GM23338 (cell line): ENCODE results near the gene CDC6. TPM values are rescaled to one million over a fixed set of nuclear protein-coding genes. Genes with fewer than 3 reads are reported as not detected.

Source experiments
- ATAC-seq: fragments of 200-7000 bp; cut with Tn5 transposase; 3 replicates; pipeline ENCODE4 v1.9.1; 2020
- DNase-seq: peaks from one replicate; pipeline ENCODE4 v3.0.0-alpha.2; 2015; ENCODE audit warnings: low spot score
- H2AFZ ChIP-seq: fragments of 200-600 bp; sonication (generic); 2 replicates; pipeline ENCODE4 v1.8.0; 2016; ENCODE audit warnings: antibody characterized with exemption, mild to moderate bottlenecking, moderate library complexity
- H3F3A ChIP-seq: fragments of 200-600 bp; sonication (generic); replicated peaks from 2 replicates; pipeline ENCODE4 v1.8.0; 2017; ENCODE audit warnings: antibody characterized with exemption, mixed run types, low read depth
- H3K27ac ChIP-seq: fragments of 200-600 bp; sonication (generic); 2 replicates; pipeline ENCODE4 v1.6.1; 2016; ENCODE audit warnings: low read depth
- H3K27me3 ChIP-seq: fragments of 200-600 bp; sonication (generic); 2 replicates; pipeline ENCODE4 v1.8.0; 2016; ENCODE audit warnings: mild to moderate bottlenecking, mixed run types, moderate library complexity; ENCODE audit not compliant: insufficient read depth
- H3K36me3 ChIP-seq: fragments of 200-600 bp; sonication (generic); 2 replicates; pipeline ENCODE4 v1.8.0; 2016; ENCODE audit warnings: mild to moderate bottlenecking; ENCODE audit not compliant: insufficient read depth
- H3K4me1 ChIP-seq: fragments of 200-600 bp; sonication (generic); 2 replicates; pipeline ENCODE4 v1.8.0; 2016; ENCODE audit warnings: mild to moderate bottlenecking, moderate library complexity; ENCODE audit not compliant: insufficient read depth
- H3K4me2 ChIP-seq: fragments of 200-600 bp; sonication (generic); 2 replicates; pipeline ENCODE4 v1.7.1; 2017; ENCODE audit warnings: mixed run types
- H3K4me3 ChIP-seq: fragments of 200-600 bp; sonication (generic); 2 replicates; pipeline ENCODE4 v1.6.1; 2016; ENCODE audit warnings: mixed run types
- H3K79me2 ChIP-seq: fragments of 200-600 bp; sonication (generic); replicated peaks from 2 replicates; pipeline ENCODE4 v1.8.0; 2017; ENCODE audit warnings: mild to moderate bottlenecking; ENCODE audit not compliant: insufficient read depth
- H3K9me2 ChIP-seq: fragments of 200-600 bp; sonication (generic); 2 replicates; pipeline ENCODE4 v1.8.0; 2017; ENCODE audit not compliant: insufficient read depth
- H4K20me1 ChIP-seq: fragments of 200-600 bp; sonication (generic); replicated peaks from 2 replicates; pipeline ENCODE4 v1.8.0; 2017; ENCODE audit warnings: mild to moderate bottlenecking; ENCODE audit not compliant: insufficient read depth
- H3K27ac Mint-ChIP-seq: 2 replicates; pipeline ENCODE4 v1.8.0; 2020; ENCODE audit warnings: inconsistent platforms, mild to moderate bottlenecking, moderate library complexity, mixed read lengths
- H3K27me3 Mint-ChIP-seq: 3 replicates; pipeline ENCODE4 v1.8.0; 2022; ENCODE audit warnings: low read depth, mild to moderate bottlenecking, moderate library complexity, mixed read lengths, inconsistent platforms; ENCODE audit not compliant: insufficient read depth, poor library complexity
- H3K36me3 Mint-ChIP-seq: 3 replicates; pipeline ENCODE4 v1.8.0; 2021; ENCODE audit warnings: low read depth, mild to moderate bottlenecking, inconsistent platforms, moderate library complexity, mixed read lengths
- H3K4me1 Mint-ChIP-seq: 3 replicates; pipeline ENCODE4 v1.8.0; 2020; ENCODE audit warnings: mild to moderate bottlenecking, inconsistent platforms, mixed read lengths
- H3K4me3 Mint-ChIP-seq: 3 replicates; pipeline ENCODE4 v1.8.0; 2021; ENCODE audit warnings: moderate library complexity, mild to moderate bottlenecking, inconsistent platforms, mixed read lengths
- H3K9me3 Mint-ChIP-seq: 3 replicates; pipeline ENCODE4 v1.8.0; 2020; ENCODE audit warnings: moderate library complexity, mild to moderate bottlenecking, inconsistent platforms, mixed read lengths
- CREB1 ChIP-seq: fragments of 250-450 bp; sonication (Bioruptor Pico); IDR thresholded peaks from 2 replicates; pipeline ENCODE4 v1.5.0; 2020; ENCODE audit warnings: low read depth, mild to moderate bottlenecking, moderate library complexity
- EZH2phosphoT487 ChIP-seq: fragments of 200-600 bp; sonication (generic); IDR thresholded peaks from one replicate; pipeline ENCODE4 v1.8.1; 2018; ENCODE audit warnings: antibody characterized with exemption; ENCODE audit not compliant: unreplicated experiment
- JUNB ChIP-seq: IDR thresholded peaks from one replicate; pipeline ENCODE4 v1.6.1; 2016; ENCODE audit warnings: antibody characterized with exemption; ENCODE audit not compliant: unreplicated experiment
- ZNF114 ChIP-seq: fragments of 250-450 bp; sonication (Bioruptor Pico); IDR thresholded peaks from 2 replicates; pipeline ENCODE4 v1.5.0; 2020; ENCODE audit warnings: mild to moderate bottlenecking, moderate library complexity
- ZNF331 ChIP-seq: fragments of 250-450 bp; sonication (Bioruptor Pico); IDR thresholded peaks from 2 replicates; pipeline ENCODE4 v1.5.0; 2020; ENCODE audit warnings: low read depth, mild to moderate bottlenecking, moderate library complexity
- polyA plus RNA-seq: library from polyadenylated mRNA; unstranded; fragments of >200 nt; fragmentation: Nextera tagmentation; extraction: Ambion mirVana; gene quantifications from 2 replicates; pipeline ENCODE4 v1.2.1, GENCODE V29; 2016
- total RNA-seq: library from RNA; depleted of rRNA; stranded (reverse); fragments of >200 nt; shearing (Covaris generic); gene quantifications from 2 replicates; pipeline ENCODE4 v1.2.3, GENCODE V29; 2014
- TF ChIP-seq, protein P1 (sequence below): IDR thresholded peaks from 2 replicates; pipeline ENCODE4 v1.6.1; 2016; ENCODE audit warnings: antibody characterized with exemption
- TF ChIP-seq, protein P2 (sequence below), 2 experiments: fragments of 200-600 bp in 1 of 2; sonication (generic) in 1 of 2; conservative IDR thresholded peaks; 2 replicates each; pipeline versions ENCODE4 v1.5.1 to v1.6.1; 2016 to 2017; ENCODE audit warnings: antibody characterized with exemption in 2 of 2, low read depth in 2 of 2, mild to moderate bottlenecking in 2 of 2, moderate library complexity in 1 of 2
- TF ChIP-seq, protein P3 (sequence below): fragments of 250-450 bp; sonication (Bioruptor Pico); IDR thresholded peaks from 2 replicates; pipeline ENCODE4 v1.5.0; 2020; ENCODE audit warnings: mild to moderate bottlenecking, moderate library complexity

Gene CDC6
- total and polyA plus RNA-seq, 2 experiments from 2014 or later, result 46.2 to 79.9 TPM

DNA sequence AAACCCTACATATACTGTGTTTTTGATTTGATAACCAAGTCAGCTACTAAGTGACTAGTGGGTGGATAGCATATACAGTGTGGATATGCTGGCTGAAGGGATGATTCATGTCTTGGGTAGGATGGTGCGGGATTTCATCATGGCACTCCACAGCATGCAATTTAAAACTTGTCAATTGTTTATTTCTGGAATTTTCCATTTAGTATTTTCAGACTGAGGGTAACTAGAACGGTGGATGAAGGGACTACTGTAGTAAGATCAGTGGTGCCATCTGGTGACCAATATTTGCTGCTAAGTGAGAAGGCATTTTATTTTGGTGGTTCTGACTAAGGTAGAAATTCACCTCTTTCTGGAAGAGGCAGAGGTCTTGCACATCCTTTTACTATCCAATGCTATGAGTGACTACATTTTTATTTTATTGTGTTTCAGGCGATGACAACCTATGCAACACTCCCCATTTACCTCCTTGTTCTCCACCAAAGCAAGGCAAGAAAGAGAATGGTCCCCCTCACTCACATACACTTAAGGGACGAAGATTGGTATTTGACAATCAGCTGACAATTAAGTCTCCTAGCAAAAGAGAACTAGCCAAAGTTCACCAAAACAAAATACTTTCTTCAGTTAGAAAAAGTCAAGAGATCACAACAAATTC lies 3.1 kb downstream of the CDC6 start:
- Histone ChIP-seq H4K20me1 (peaks cover 20% of the 10 kb centered on the region), H3K27ac (no peak overlapping the region), H3K4me2 (no peak overlapping the region), H3K4me1 (peaks cover 23% of the 10 kb centered on the region), H3K79me2 (peaks cover 46% of the 10 kb centered on the region), H3K9me2 (no peaks in the 10 kb centered on the region), H3K4me3 (no peak overlapping the region), H3F3A (peaks cover 15% of the 10 kb centered on the region), H2AFZ (no peak overlapping the region), H3K36me3 (peaks cover 51% of the 10 kb centered on the region), H3K27me3 (no peaks in the 10 kb centered on the region)
- Mint-ChIP-seq H3K9me3 (peaks cover 5% of the 10 kb centered on the region; the same call in 2 of the 3 replicates), H3K36me3 (peaks cover 75% of the 10 kb centered on the region), H3K27ac (peak overlapping the region; percentile 73), H3K27me3 (peaks cover 17% of the 10 kb centered on the region), H3K4me1 (peaks cover 42% of the 10 kb centered on the region), H3K4me3 (peak overlapping the region; percentile 97; the same call in 2 of the 3 replicates)
- TF ChIP-seq, protein P1, sequence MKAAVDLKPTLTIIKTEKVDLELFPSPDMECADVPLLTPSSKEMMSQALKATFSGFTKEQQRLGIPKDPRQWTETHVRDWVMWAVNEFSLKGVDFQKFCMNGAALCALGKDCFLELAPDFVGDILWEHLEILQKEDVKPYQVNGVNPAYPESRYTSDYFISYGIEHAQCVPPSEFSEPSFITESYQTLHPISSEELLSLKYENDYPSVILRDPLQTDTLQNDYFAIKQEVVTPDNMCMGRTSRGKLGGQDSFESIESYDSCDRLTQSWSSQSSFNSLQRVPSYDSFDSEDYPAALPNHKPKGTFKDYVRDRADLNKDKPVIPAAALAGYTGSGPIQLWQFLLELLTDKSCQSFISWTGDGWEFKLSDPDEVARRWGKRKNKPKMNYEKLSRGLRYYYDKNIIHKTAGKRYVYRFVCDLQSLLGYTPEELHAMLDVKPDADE, result no peak
- TF ChIP-seq ZNF114 (CRISPR knock-in tag), result no peak
- no peak for TF ChIP-seq ZNF331 (CRISPR knock-in tag)
- TF ChIP-seq CREB1 (CRISPR knock-in tag), result no peak
- no peak for TF ChIP-seq JUNB
- TF ChIP-seq, protein P2, sequence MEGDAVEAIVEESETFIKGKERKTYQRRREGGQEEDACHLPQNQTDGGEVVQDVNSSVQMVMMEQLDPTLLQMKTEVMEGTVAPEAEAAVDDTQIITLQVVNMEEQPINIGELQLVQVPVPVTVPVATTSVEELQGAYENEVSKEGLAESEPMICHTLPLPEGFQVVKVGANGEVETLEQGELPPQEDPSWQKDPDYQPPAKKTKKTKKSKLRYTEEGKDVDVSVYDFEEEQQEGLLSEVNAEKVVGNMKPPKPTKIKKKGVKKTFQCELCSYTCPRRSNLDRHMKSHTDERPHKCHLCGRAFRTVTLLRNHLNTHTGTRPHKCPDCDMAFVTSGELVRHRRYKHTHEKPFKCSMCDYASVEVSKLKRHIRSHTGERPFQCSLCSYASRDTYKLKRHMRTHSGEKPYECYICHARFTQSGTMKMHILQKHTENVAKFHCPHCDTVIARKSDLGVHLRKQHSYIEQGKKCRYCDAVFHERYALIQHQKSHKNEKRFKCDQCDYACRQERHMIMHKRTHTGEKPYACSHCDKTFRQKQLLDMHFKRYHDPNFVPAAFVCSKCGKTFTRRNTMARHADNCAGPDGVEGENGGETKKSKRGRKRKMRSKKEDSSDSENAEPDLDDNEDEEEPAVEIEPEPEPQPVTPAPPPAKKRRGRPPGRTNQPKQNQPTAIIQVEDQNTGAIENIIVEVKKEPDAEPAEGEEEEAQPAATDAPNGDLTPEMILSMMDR (conservative IDR thresholded peaks at IDR 0.05; ENCODE audit: low read depth in 2 of 2), result peak; percentile 54 to 78
- ATAC-seq (no peak), DNase-seq (peak; percentile 78)

DNA sequence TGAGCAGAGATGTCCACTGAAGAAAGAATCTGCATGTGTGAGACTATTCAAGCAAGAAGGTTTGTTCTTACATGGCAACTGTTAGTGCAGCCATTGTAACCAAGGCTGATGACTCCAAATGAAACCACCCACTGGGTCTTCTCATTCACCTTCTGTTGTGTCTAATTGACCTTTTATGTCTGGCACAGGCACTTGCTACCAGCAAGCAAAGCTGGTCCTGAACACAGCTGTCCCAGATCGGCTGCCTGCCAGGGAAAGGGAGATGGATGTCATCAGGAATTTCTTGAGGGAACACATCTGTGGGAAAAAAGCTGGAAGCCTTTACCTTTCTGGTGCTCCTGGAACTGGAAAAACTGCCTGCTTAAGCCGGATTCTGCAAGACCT lies 3.6 kb downstream of the CDC6 start:
- H3K4me1 Mint-ChIP-seq, result peaks cover 48% of the 10 kb centered on the region
- Histone ChIP-seq H3K79me2 (peaks cover 47% of the 10 kb centered on the region), H3K27me3 (no peaks in the 10 kb centered on the region), H3K4me2 (no peak overlapping the region), H2AFZ (no peak overlapping the region), H3K27ac (no peak overlapping the region), H3K36me3 (peaks cover 55% of the 10 kb centered on the region), H3F3A (peaks cover 15% of the 10 kb centered on the region), H3K4me3 (no peak overlapping the region), H3K4me1 (peaks cover 27% of the 10 kb centered on the region), H3K9me2 (no peaks in the 10 kb centered on the region), H4K20me1 (peaks cover 20% of the 10 kb centered on the region)
- no peak overlapping the region; the same call in 2 of the 3 replicates for H3K4me3 Mint-ChIP-seq
- peaks cover 79% of the 10 kb centered on the region for H3K36me3 Mint-ChIP-seq
- ATAC-seq (no peak), DNase-seq (no peak)
- peak overlapping the region; percentile 73; the same call in 1 of the 2 replicates for H3K27ac Mint-ChIP-seq
- H3K9me3 Mint-ChIP-seq, result peaks cover 5% of the 10 kb centered on the region; the same call in 2 of the 3 replicates
- H3K27me3 Mint-ChIP-seq, result peaks cover 15% of the 10 kb centered on the region
- TF ChIP-seq CREB1 (CRISPR knock-in tag) (no peak), EZH2phosphoT487 (no peak), JUNB (no peak), ZNF114 (CRISPR knock-in tag) (no peak)
- TF ChIP-seq, protein P2 (conservative IDR thresholded peaks at IDR 0.05; ENCODE audit: low read depth in 2 of 2), result no peak
- TF ChIP-seq, protein P3, sequence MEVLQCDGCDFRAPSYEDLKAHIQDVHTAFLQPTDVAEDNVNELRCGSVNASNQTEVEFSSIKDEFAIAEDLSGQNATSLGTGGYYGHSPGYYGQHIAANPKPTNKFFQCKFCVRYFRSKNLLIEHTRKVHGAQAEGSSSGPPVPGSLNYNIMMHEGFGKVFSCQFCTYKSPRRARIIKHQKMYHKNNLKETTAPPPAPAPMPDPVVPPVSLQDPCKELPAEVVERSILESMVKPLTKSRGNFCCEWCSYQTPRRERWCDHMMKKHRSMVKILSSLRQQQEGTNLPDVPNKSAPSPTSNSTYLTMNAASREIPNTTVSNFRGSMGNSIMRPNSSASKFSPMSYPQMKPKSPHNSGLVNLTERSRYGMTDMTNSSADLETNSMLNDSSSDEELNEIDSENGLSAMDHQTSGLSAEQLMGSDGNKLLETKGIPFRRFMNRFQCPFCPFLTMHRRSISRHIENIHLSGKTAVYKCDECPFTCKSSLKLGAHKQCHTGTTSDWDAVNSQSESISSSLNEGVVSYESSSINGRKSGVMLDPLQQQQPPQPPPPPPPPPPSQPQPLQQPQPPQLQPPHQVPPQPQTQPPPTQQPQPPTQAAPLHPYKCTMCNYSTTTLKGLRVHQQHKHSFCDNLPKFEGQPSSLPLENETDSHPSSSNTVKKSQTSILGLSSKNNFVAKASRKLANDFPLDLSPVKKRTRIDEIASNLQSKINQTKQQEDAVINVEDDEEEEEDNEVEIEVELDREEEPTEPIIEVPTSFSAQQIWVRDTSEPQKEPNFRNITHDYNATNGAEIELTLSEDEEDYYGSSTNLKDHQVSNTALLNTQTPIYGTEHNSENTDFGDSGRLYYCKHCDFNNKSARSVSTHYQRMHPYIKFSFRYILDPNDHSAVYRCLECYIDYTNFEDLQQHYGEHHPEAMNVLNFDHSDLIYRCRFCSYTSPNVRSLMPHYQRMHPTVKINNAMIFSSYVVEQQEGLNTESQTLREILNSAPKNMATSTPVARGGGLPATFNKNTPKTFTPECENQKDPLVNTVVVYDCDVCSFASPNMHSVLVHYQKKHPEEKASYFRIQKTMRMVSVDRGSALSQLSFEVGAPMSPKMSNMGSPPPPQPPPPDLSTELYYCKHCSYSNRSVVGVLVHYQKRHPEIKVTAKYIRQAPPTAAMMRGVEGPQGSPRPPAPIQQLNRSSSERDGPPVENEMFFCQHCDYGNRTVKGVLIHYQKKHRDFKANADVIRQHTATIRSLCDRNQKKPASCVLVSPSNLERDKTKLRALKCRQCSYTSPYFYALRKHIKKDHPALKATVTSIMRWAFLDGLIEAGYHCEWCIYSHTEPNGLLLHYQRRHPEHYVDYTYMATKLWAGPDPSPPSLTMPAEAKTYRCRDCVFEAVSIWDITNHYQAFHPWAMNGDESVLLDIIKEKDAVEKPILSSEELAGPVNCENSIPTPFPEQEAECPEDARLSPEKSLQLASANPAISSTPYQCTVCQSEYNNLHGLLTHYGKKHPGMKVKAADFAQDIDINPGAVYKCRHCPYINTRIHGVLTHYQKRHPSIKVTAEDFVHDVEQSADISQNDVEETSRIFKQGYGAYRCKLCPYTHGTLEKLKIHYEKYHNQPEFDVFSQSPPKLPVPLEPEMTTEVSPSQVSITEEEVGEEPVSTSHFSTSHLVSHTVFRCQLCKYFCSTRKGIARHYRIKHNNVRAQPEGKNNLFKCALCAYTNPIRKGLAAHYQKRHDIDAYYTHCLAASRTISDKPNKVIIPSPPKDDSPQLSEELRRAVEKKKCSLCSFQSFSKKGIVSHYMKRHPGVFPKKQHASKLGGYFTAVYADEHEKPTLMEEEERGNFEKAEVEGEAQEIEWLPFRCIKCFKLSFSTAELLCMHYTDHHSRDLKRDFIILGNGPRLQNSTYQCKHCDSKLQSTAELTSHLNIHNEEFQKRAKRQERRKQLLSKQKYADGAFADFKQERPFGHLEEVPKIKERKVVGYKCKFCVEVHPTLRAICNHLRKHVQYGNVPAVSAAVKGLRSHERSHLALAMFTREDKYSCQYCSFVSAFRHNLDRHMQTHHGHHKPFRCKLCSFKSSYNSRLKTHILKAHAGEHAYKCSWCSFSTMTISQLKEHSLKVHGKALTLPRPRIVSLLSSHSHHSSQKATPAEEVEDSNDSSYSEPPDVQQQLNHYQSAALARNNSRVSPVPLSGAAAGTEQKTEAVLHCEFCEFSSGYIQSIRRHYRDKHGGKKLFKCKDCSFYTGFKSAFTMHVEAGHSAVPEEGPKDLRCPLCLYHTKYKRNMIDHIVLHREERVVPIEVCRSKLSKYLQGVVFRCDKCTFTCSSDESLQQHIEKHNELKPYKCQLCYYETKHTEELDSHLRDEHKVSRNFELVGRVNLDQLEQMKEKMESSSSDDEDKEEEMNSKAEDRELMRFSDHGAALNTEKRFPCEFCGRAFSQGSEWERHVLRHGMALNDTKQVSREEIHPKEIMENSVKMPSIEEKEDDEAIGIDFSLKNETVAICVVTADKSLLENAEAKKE (CRISPR knock-in tag), result no peak
